Hair follicle dermal papilla cell (primary cell): ENCODE results near the gene PRODH2. TPM values are rescaled to one million over a fixed set of nuclear protein-coding genes. Genes with fewer than 3 reads are reported as not detected.

Experiments
- total RNA-seq: library from RNA; depleted of rRNA; stranded (reverse); fragments of >200 nt; gene quantifications from 2 replicates; pipeline ENCODE4 v1.2.3, GENCODE V29; 2012

The PRODH2 gene
- total RNA-seq, result not detected in 2 replicates

GRCh38 chr19:35812220-35813042 is at the start of gene PRODH2:
TSS of gene PRODH2 (minus strand) at chr19:35812845. CDS start at chr19:35812805, 40 bp downstream.

GRCh38 chr19:35856546-35857149 is 44.0 kb upstream of the PRODH2 start, which contains the start of gene KIRREL2:
TSS of gene KIRREL2 (plus strand) at chr19:35856911. CDS start at chr19:35857120, 209 bp downstream.

GRCh38 chr19:35852029-35852780 is 39.6 kb upstream of the PRODH2 start, which contains the start of gene NPHS1:
TSS of gene NPHS1 (minus strand) at chr19:35852504. CDS start at chr19:35851837, 667 bp downstream.

GRCh38 chr19:35775298-35776101 is 37.1 kb downstream of the PRODH2 start, which contains the start of gene ARHGAP33:
TSS of gene ARHGAP33 (plus strand) at chr19:35775564. CDS start at chr19:35775659, 95 bp downstream.

GRCh38 chr19:35757749-35758608 is 54.7 kb downstream of the PRODH2 start, which contains the start of gene PROSER3:
TSS of gene PROSER3 (plus strand) at chr19:35758176. CDS start at chr19:35758216, 40 bp downstream.

GRCh38 chr19:35756377-35757230 is 56.0 kb downstream of the PRODH2 start, which contains the start of gene HSPB6:
TSS of gene HSPB6 (minus strand) at chr19:35757029. CDS start at chr19:35757008, 21 bp downstream.

Other genes starting within 250 kb of the PRODH2 start
- not detected in 2 replicates for gene ATP4A, start 249.2 kb downstream of the PRODH2 start, total RNA-seq
- not detected in 2 replicates for gene PMIS2, start 226.7 kb downstream of the PRODH2 start, total RNA-seq
- gene HAUS5, start 200.1 kb downstream of the PRODH2 start, total RNA-seq, result 4.1 and 5.4 TPM in 2 replicates
- 41.4 and 46.0 TPM in 2 replicates for gene RBM42, start 183.8 kb downstream of the PRODH2 start, total RNA-seq
- 0.65 TPM in 1 of 2 replicates, not detected in the other for gene ETV2, start 171.1 kb downstream of the PRODH2 start, total RNA-seq
- 153 and 283 TPM in 2 replicates for gene COX6B1, start 164.5 kb downstream of the PRODH2 start, total RNA-seq
- not detected in 2 replicates for gene UPK1A, start 146.3 kb downstream of the PRODH2 start, total RNA-seq
- not detected in 2 replicates for gene ZBTB32, start 108.3 kb downstream of the PRODH2 start, total RNA-seq
- gene KMT2B, start 94.8 kb downstream of the PRODH2 start, total RNA-seq, result 6.6 and 9.1 TPM in 2 replicates
- gene IGFLR1, start 70.4 kb downstream of the PRODH2 start, total RNA-seq, result 0.73 and 0.97 TPM in 2 replicates
- 6.8 and 7.2 TPM in 2 replicates for gene U2AF1L4, start 67.4 kb downstream of the PRODH2 start, total RNA-seq
- 6.5 and 8.9 TPM in 2 replicates for gene PSENEN, start 67.2 kb downstream of the PRODH2 start, total RNA-seq
- 11.4 and 14.7 TPM in 2 replicates for gene LIN37, start 64.3 kb downstream of the PRODH2 start, total RNA-seq
- gene HSPB6, start 55.8 kb downstream of the PRODH2 start, total RNA-seq, result 13.6 and 14.8 TPM in 2 replicates
- 10.2 and 10.6 TPM in 2 replicates for gene PROSER3, start 54.7 kb downstream of the PRODH2 start, total RNA-seq
- gene ARHGAP33, start 37.3 kb downstream of the PRODH2 start, total RNA-seq, result 3.0 and 6.8 TPM in 2 replicates
- not detected in 2 replicates for gene NPHS1, start 39.7 kb upstream of the PRODH2 start, total RNA-seq
- not detected in 2 replicates for gene KIRREL2, start 44.1 kb upstream of the PRODH2 start, total RNA-seq
- gene APLP1, start 55.7 kb upstream of the PRODH2 start, total RNA-seq, result 13.8 and 16.4 TPM in 2 replicates
- 4.1 and 14.8 TPM in 2 replicates for gene NFKBID, start 87.7 kb upstream of the PRODH2 start, total RNA-seq
- 0.81 TPM in 1 of 2 replicates, not detected in the other for gene HCST, start 89.7 kb upstream of the PRODH2 start, total RNA-seq
- gene TYROBP, start 95.5 kb upstream of the PRODH2 start, total RNA-seq, result 0.73 TPM in 1 of 2 replicates, not detected in the other
- 5.8 and 6.0 TPM in 2 replicates for gene LRFN3, start 123.5 kb upstream of the PRODH2 start, total RNA-seq
- gene SDHAF1, start 182.3 kb upstream of the PRODH2 start, total RNA-seq, result 9.9 and 22.1 TPM in 2 replicates
- gene SYNE4, start 196.0 kb upstream of the PRODH2 start, total RNA-seq, result not detected in 2 replicates
- gene ALKBH6, start 201.4 kb upstream of the PRODH2 start, total RNA-seq, result 10.9 and 16.6 TPM in 2 replicates
- gene CLIP3, start 220.0 kb upstream of the PRODH2 start, total RNA-seq, result 20.4 and 22.8 TPM in 2 replicates
- 8.0 and 8.9 TPM in 2 replicates for gene THAP8, start 241.4 kb upstream of the PRODH2 start, total RNA-seq
- gene WDR62, start 242.1 kb upstream of the PRODH2 start, total RNA-seq, result 1.5 and 2.2 TPM in 2 replicates